ENCODE data around the gene TTC31.
"Not testable (repeated sequence)": the region's sequence is repeated elsewhere in the genome, so short reads cannot be mapped to it uniquely, and the experiment has no call there.

TTC31 gene

GRCh38 chr2:74482801-74483674, at the start of gene TTC31, which contains the start of gene CCDC142:
Gene TTC31, plus strand, starts transcription at chr2:74483081. Its CDS starts 15 bp downstream, at chr2:74483096.
Gene CCDC142, minus strand, starts transcription at chr2:74482998. Its CDS starts 161 bp downstream, at chr2:74482837.
- DNase-seq (ENCODE audit: extremely low spot score, insufficient read length, low read depth): peak; percentile 83
- FAIRE-seq: peak; percentile 96

- no peak for DNase-seq (ENCODE audit: extremely low spot score, insufficient read length, low read depth)
- FAIRE-seq: no peak
Observed at GRCh38 chr2:74436111-74436805, 46.6 kb upstream of the TTC31 start.

- DNase-seq (ENCODE audit: extremely low spot score, insufficient read length, low read depth) (peak; percentile 28), FAIRE-seq (peak; percentile 51)
Observed at GRCh38 chr2:74436848-74437695, 45.8 kb upstream of the TTC31 start.

- no peak for FAIRE-seq
- no peak for DNase-seq (ENCODE audit: extremely low spot score, insufficient read length, low read depth)
Observed at GRCh38 chr2:74438248-74438647, 44.6 kb upstream of the TTC31 start.

GRCh38 chr2:74439373-74439772, 43.5 kb upstream of the TTC31 start:
- DNase-seq (ENCODE audit: extremely low spot score, insufficient read length, low read depth) (no peak), FAIRE-seq (no peak)

- DNase-seq (ENCODE audit: extremely low spot score, insufficient read length, low read depth) (no peak), FAIRE-seq (no peak)
Observed at GRCh38 chr2:74439803-74440377, 43.0 kb upstream of the TTC31 start.

GRCh38 chr2:74440378-74441169, 42.3 kb upstream of the TTC31 start:
- peak; percentile 80 for FAIRE-seq
- peak; percentile 90 for DNase-seq (ENCODE audit: extremely low spot score, insufficient read length, low read depth)

- FAIRE-seq (no peak), DNase-seq (ENCODE audit: extremely low spot score, insufficient read length, low read depth) (no peak)
Observed at GRCh38 chr2:74441170-74441689, 41.7 kb upstream of the TTC31 start.

- FAIRE-seq (peak; percentile 26), DNase-seq (ENCODE audit: extremely low spot score, insufficient read length, low read depth) (peak; percentile 22)
Observed at GRCh38 chr2:74441690-74442482, 41.0 kb upstream of the TTC31 start, which contains the start of gene RTKN. Gene RTKN, minus strand, starts transcription at chr2:74441937. Its CDS starts 121 bp downstream, at chr2:74441816.

GRCh38 chr2:74442483-74443297, 40.2 kb upstream of the TTC31 start:
- not testable (repeated sequence) for FAIRE-seq; DNase-seq (ENCODE audit: extremely low spot score, insufficient read length, low read depth)

GRCh38 chr2:74444498-74445318, 38.2 kb upstream of the TTC31 start:
- FAIRE-seq (no peak), DNase-seq (ENCODE audit: extremely low spot score, insufficient read length, low read depth) (no peak)

GRCh38 chr2:74447230-74447999, 35.5 kb upstream of the TTC31 start:
- DNase-seq (ENCODE audit: extremely low spot score, insufficient read length, low read depth) (no peak), FAIRE-seq (no peak)

GRCh38 chr2:74448771-74449170, 34.1 kb upstream of the TTC31 start:
- DNase-seq (ENCODE audit: extremely low spot score, insufficient read length, low read depth): no peak
- no peak for FAIRE-seq

GRCh38 chr2:74450570-74451190, 32.2 kb upstream of the TTC31 start:
- no peak for DNase-seq (ENCODE audit: extremely low spot score, insufficient read length, low read depth)
- FAIRE-seq: no peak
